ENCODE data around the gene CAMK2N1.

The CAMK2N1 gene

GRCh38 chr1:20478057-20478635, 7.9 kb downstream of the CAMK2N1 start:
- no peak for DNase-seq (ENCODE audit: low read depth)

GRCh38 chr1:20477348-20478056, 8.5 kb downstream of the CAMK2N1 start:
- no peak for DNase-seq (ENCODE audit: low read depth)

- DNase-seq (ENCODE audit: low read depth), result no peak
Observed at GRCh38 chr1:20476265-20477038, 9.6 kb downstream of the CAMK2N1 start.

- DNase-seq (ENCODE audit: low read depth), result no peak
Observed at GRCh38 chr1:20474996-20475395, 11.0 kb downstream of the CAMK2N1 start.

GRCh38 chr1:20474333-20474975, 11.6 kb downstream of the CAMK2N1 start:
- DNase-seq (ENCODE audit: low read depth), result no peak

GRCh38 chr1:20473894-20474293, 12.1 kb downstream of the CAMK2N1 start:
- no peak for DNase-seq (ENCODE audit: low read depth)

GRCh38 chr1:20472860-20473711, 12.9 kb downstream of the CAMK2N1 start:
- no peak for DNase-seq (ENCODE audit: low read depth)

- no peak for DNase-seq (ENCODE audit: low read depth)
Observed at GRCh38 chr1:20472121-20472520, 13.9 kb downstream of the CAMK2N1 start.

GRCh38 chr1:20470194-20470593, 15.8 kb downstream of the CAMK2N1 start:
- no peak for DNase-seq (ENCODE audit: low read depth)

GRCh38 chr1:20469406-20470076, 16.5 kb downstream of the CAMK2N1 start:
- DNase-seq (ENCODE audit: low read depth), result no peak

GRCh38 chr1:20466273-20466672, 19.7 kb downstream of the CAMK2N1 start:
- DNase-seq (ENCODE audit: low read depth), result no peak

GRCh38 chr1:20465187-20465586, 20.8 kb downstream of the CAMK2N1 start:
- no peak for DNase-seq (ENCODE audit: low read depth)

- DNase-seq (ENCODE audit: low read depth), result no peak
Observed at GRCh38 chr1:20463502-20463901, 22.5 kb downstream of the CAMK2N1 start.

- no peak for DNase-seq (ENCODE audit: low read depth)
Observed at GRCh38 chr1:20462397-20462796, 23.6 kb downstream of the CAMK2N1 start.

- DNase-seq (ENCODE audit: low read depth), result no peak
Observed at GRCh38 chr1:20458717-20459116, 27.3 kb downstream of the CAMK2N1 start.

GRCh38 chr1:20454004-20454403, 32.0 kb downstream of the CAMK2N1 start:
- no peak for DNase-seq (ENCODE audit: low read depth)

GRCh38 chr1:20449735-20450311, 36.2 kb downstream of the CAMK2N1 start:
- DNase-seq (ENCODE audit: low read depth), result no peak

- DNase-seq (ENCODE audit: low read depth), result no peak
Observed at GRCh38 chr1:20448671-20449071, 37.3 kb downstream of the CAMK2N1 start.

- DNase-seq (ENCODE audit: low read depth), result no peak
Observed at GRCh38 chr1:20447794-20448193, 38.2 kb downstream of the CAMK2N1 start.

GRCh38 chr1:20446796-20447195, 39.2 kb downstream of the CAMK2N1 start:
- no peak for DNase-seq (ENCODE audit: low read depth)

GRCh38 chr1:20445956-20446355, 40.1 kb downstream of the CAMK2N1 start:
- no peak for DNase-seq (ENCODE audit: low read depth)
